Ishikawa (cell line): ENCODE data around the gene ZNF8.

Source experiments
- CEBPB ChIP-seq: IDR thresholded peaks from 2 replicates; pipeline ENCODE4 v1.6.1; 2012
- CREB1 ChIP-seq: IDR thresholded peaks from 2 replicates; pipeline ENCODE4 v1.6.1; 2012; ENCODE audit warnings: low read depth
- EGR1 ChIP-seq: IDR thresholded peaks from 2 replicates; pipeline ENCODE4 v1.6.1; 2012
- EP300 ChIP-seq: IDR thresholded peaks from 2 replicates; pipeline ENCODE4 v1.6.1; 2012; ENCODE audit warnings: borderline replicate concordance
- FOXM1 ChIP-seq: IDR thresholded peaks from 2 replicates; pipeline ENCODE4 v1.6.1; 2012; ENCODE audit warnings: low read depth, borderline replicate concordance
- NFIC ChIP-seq: IDR thresholded peaks from 2 replicates; pipeline ENCODE4 v1.6.1; 2012
- RAD21 ChIP-seq: IDR thresholded peaks from 2 replicates; pipeline ENCODE4 v1.6.1; 2012; ENCODE audit warnings: low read depth
- TAF1 ChIP-seq: IDR thresholded peaks from 2 replicates; pipeline ENCODE4 v1.6.1; 2012; ENCODE audit warnings: low read depth, mild to moderate bottlenecking
- TCF12 ChIP-seq: IDR thresholded peaks from 2 replicates; pipeline ENCODE4 v1.6.1; 2012; ENCODE audit warnings: low read depth
- TEAD4 ChIP-seq: IDR thresholded peaks from 2 replicates; pipeline ENCODE4 v1.6.1; 2012
- YY1 ChIP-seq: IDR thresholded peaks from 2 replicates; pipeline ENCODE4 v1.6.1; 2012; ENCODE audit warnings: low read depth
- ZBTB7A ChIP-seq: IDR thresholded peaks from 2 replicates; pipeline ENCODE4 v1.6.1; 2012; ENCODE audit warnings: low read depth
- TF ChIP-seq, protein P1 (sequence below): IDR thresholded peaks from 2 replicates; pipeline ENCODE4 v1.6.1; 2012; ENCODE audit warnings: low read depth, mild to moderate bottlenecking
- TF ChIP-seq, protein P2 (sequence below): IDR thresholded peaks from 2 replicates; pipeline ENCODE4 v1.6.1; 2012
- TF ChIP-seq, protein P3 (sequence below): IDR thresholded peaks from 2 replicates; pipeline ENCODE4 v1.6.1; 2012

ZNF8 gene

DNA sequence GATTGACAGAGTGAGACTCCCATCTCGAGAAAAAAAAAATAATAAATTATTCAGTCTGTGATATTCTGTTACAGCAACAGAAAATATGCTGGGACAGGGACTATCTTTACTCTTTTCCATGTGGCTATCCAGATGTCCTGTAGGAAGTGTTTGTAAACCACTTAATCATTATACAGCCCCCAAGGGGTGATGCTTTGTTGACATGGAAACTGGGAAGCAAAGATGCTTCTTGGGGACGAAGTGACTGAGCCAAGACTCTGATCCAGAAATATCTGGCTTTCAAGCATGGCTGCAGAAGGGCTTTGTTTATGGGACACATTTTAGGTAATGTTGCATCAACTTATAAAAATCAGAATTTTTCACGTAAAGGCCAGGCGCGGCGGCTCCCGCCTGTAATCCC is 5.4 kb downstream of the ZNF8 start:
- TF ChIP-seq ZBTB7A (no peak), FOXM1 (no peak), EGR1 (no peak), TCF12 (no peak), RAD21 (no peak), TAF1 (no peak), EP300 (no peak), CEBPB (no peak), YY1 (no peak), NFIC (no peak), CREB1 (no peak), TEAD4 (no peak)
- TF ChIP-seq, protein P1, sequence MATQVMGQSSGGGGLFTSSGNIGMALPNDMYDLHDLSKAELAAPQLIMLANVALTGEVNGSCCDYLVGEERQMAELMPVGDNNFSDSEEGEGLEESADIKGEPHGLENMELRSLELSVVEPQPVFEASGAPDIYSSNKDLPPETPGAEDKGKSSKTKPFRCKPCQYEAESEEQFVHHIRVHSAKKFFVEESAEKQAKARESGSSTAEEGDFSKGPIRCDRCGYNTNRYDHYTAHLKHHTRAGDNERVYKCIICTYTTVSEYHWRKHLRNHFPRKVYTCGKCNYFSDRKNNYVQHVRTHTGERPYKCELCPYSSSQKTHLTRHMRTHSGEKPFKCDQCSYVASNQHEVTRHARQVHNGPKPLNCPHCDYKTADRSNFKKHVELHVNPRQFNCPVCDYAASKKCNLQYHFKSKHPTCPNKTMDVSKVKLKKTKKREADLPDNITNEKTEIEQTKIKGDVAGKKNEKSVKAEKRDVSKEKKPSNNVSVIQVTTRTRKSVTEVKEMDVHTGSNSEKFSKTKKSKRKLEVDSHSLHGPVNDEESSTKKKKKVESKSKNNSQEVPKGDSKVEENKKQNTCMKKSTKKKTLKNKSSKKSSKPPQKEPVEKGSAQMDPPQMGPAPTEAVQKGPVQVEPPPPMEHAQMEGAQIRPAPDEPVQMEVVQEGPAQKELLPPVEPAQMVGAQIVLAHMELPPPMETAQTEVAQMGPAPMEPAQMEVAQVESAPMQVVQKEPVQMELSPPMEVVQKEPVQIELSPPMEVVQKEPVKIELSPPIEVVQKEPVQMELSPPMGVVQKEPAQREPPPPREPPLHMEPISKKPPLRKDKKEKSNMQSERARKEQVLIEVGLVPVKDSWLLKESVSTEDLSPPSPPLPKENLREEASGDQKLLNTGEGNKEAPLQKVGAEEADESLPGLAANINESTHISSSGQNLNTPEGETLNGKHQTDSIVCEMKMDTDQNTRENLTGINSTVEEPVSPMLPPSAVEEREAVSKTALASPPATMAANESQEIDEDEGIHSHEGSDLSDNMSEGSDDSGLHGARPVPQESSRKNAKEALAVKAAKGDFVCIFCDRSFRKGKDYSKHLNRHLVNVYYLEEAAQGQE, result no peak
- TF ChIP-seq, protein P2, sequence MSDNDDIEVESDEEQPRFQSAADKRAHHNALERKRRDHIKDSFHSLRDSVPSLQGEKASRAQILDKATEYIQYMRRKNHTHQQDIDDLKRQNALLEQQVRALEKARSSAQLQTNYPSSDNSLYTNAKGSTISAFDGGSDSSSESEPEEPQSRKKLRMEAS, result no peak
- TF ChIP-seq, protein P3, sequence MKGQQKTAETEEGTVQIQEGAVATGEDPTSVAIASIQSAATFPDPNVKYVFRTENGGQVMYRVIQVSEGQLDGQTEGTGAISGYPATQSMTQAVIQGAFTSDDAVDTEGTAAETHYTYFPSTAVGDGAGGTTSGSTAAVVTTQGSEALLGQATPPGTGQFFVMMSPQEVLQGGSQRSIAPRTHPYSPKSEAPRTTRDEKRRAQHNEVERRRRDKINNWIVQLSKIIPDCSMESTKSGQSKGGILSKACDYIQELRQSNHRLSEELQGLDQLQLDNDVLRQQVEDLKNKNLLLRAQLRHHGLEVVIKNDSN, result no peak

DNA sequence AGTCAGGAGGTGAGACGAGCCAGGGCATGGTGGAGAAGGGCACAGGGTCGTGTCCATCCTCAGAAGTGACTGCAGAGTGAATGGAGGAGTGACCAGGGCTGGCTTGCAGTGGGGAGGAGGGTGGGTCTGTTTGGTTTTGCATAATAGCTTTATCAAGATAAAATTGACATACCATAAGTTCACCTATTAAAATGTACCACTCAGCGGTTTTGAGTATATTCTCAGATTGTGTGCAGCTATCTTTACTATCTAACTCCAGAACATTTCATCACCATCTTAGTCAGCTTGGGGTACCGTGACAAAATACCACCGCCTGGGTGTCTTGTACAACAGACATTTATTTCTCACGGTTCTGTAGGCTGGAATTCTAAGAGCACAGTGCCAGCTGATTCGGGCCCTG is 13.2 kb downstream of the ZNF8 start:
- TF ChIP-seq CREB1 (no peak), RAD21 (no peak), ZBTB7A (no peak), EGR1 (no peak), CEBPB (no peak), YY1 (no peak), NFIC (no peak), TAF1 (no peak), TEAD4 (no peak)
- TF ChIP-seq, protein P3, result no peak
- TF ChIP-seq, protein P1, result no peak
- TF ChIP-seq, protein P2, result no peak

DNA sequence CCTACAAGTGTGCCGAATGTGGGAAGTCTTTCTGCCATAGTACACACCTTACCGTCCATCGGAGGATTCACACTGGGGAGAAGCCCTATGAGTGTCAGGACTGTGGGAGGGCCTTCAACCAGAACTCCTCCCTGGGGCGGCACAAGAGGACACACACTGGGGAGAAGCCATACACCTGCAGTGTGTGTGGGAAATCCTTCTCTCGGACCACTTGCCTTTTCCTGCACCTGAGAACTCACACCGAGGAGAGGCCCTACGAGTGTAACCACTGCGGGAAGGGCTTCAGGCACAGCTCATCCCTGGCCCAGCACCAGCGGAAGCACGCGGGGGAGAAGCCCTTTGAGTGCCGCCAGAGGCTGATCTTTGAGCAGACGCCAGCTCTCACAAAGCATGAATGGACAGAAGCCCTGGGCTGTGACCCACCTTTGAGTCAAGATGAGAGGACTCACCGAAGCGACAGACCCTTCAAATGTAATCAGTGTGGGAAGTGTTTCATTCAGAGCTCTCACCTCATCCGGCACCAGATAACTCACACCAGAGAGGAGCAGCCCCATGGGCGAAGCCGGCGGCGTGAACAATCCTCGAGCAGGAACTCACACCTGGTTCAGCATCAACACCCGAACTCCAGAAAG is 16.1 kb downstream of the ZNF8 start:
- TF ChIP-seq CEBPB, result no peak
- TF ChIP-seq, protein P2, result no peak
- no peak for TF ChIP-seq YY1
- TF ChIP-seq ZBTB7A, result no peak
- TF ChIP-seq TCF12, result no peak
- TF ChIP-seq TAF1, result no peak
- TF ChIP-seq EGR1, result no peak
- TF ChIP-seq FOXM1, result no peak
- TF ChIP-seq EP300, result no peak
- TF ChIP-seq, protein P3, result no peak
- TF ChIP-seq, protein P1, result no peak
- no peak for TF ChIP-seq RAD21
- no peak for TF ChIP-seq TEAD4
- no peak for TF ChIP-seq NFIC
- no peak for TF ChIP-seq CREB1

DNA sequence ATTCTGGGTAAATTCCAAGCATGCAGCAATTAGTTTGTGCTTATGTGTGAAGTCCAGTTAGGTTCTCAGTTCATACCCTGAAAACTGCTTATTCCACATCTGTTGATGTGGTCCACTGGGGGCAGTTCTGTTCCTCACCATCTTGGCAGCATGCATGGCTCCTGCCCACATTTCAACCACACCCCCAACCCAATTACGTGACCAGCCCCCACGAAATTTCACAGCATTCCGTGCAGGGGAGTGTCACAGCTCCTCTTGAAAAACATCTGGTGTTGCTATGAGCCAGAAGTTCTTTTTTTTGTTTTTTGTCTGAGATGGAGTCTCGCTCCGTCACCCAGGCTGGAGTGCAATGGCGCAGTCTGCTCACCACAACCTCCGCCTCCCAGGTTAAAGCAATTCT is 17.3 kb downstream of the ZNF8 start:
- no peak for TF ChIP-seq CEBPB
